GM23248 (cell line): Measurements from ENCODE around the gene SF3B4.

Source experiments
- EZH2 ChIP-seq: fragments of 200-600 bp; sonication (generic); IDR thresholded peaks from 2 replicates; pipeline ENCODE4 v1.6.1; 2018; ENCODE audit warnings: antibody characterized with exemption, mild to moderate bottlenecking; ENCODE audit not compliant: insufficient read depth, poor library complexity, severe bottlenecking
- EZH2phosphoT487 ChIP-seq: fragments of 200-600 bp; sonication (generic); IDR thresholded peaks from 2 replicates; pipeline ENCODE4 v1.6.1; 2018; ENCODE audit warnings: antibody characterized with exemption, moderate library complexity, mild to moderate bottlenecking, low read depth; ENCODE audit not compliant: insufficient read depth

- TF ChIP-seq EZH2phosphoT487, result no peak
- no peak for TF ChIP-seq EZH2
Observed at GRCh38 chr1:149925751-149926150, 1.9 kb downstream of the SF3B4 start.
